Posterior vena cava (tissue), 2 donors: Measurements from ENCODE around the gene KRT20. TPM values are rescaled to one million over a fixed set of nuclear protein-coding genes. Genes with fewer than 3 reads are reported as not detected.
"Not testable (repeated sequence)": the region's sequence is repeated elsewhere in the genome, so short reads cannot be mapped to it uniquely, and the experiment has no call there.

Experiments used
- DNase-seq: peaks from one replicate; pipeline ENCODE4 v3.0.0-alpha.2; 2020; ENCODE audit warnings: low spot score
- intact Hi-C, 2 donors: fragments of 100-400 bp; cut with DNase I; formaldehyde crosslinking; loops; one replicate each; pipeline versions ENCODE4 v1.14.1 to v1.14.2; 2022 to 2023
- long read RNA-seq, 2 donors: library from polyadenylated mRNA; unstranded; transcript quantifications; one replicate each; pipeline ENCODE4 v2.0.0, GENCODE V29; 2020 to 2021
- total RNA-seq, 2 donors: library from RNA; stranded (reverse); fragmentation: NEBNext Ultra II Directional; extraction: Animal tissue kit (Norgen Biotek cat#: 25700); gene quantifications; one replicate each; pipeline ENCODE4 v1.2.1, GENCODE V29; 2021
- donor health status: DM: yes; HTN: yes; CAD: no.
- donor health status: DM: yes; HTN: yes; CAD: no.

The KRT20 gene, protein sequence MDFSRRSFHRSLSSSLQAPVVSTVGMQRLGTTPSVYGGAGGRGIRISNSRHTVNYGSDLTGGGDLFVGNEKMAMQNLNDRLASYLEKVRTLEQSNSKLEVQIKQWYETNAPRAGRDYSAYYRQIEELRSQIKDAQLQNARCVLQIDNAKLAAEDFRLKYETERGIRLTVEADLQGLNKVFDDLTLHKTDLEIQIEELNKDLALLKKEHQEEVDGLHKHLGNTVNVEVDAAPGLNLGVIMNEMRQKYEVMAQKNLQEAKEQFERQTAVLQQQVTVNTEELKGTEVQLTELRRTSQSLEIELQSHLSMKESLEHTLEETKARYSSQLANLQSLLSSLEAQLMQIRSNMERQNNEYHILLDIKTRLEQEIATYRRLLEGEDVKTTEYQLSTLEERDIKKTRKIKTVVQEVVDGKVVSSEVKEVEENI
- not detected for total RNA-seq
- long read RNA-seq, donor 1: 0 reads
- long read RNA-seq, donor 2: 0 reads

DNA sequence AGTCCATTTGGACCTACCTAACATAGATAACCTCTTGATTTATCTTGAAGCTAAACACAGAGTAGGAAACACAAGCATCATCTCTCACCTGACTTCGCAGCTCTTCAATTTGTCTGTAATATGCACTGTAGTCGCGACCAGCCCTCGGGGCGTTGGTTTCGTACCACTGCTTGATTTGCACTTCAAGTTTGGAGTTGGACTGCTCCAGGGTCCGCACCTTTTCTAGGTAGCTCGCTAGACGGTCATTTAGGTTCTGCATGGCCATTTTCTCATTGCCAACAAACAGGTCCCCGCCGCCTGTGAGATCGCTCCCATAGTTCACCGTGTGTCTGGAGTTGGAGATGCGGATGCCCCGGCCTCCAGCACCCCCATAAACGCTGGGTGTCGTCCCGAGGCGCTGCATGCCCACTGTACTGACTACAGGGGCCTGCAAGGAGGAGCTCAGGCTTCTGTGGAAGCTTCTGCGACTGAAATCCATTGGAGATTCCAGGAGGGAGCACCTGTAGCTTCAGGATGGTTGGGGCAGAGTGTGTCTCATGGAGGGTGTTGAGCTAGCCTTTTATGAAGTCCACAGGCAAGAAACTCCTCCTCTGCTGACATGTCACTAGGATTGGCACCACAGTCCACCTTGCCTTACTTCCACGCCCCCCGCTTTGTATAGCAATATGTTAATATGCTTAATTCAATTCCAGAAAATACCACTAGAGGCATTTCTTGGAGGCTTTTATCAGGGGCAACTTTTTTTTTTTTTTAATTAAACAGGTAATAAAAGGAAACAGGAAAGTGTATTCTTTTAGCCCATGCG, at the start of gene KRT20:
KRT20 (minus strand) TSS at position 535 of the 805 bp plus-strand sequence; CDS start at position 478, 57 bp downstream.
- no peak for DNase-seq
- intact Hi-C loops: no loop called here

DNA sequence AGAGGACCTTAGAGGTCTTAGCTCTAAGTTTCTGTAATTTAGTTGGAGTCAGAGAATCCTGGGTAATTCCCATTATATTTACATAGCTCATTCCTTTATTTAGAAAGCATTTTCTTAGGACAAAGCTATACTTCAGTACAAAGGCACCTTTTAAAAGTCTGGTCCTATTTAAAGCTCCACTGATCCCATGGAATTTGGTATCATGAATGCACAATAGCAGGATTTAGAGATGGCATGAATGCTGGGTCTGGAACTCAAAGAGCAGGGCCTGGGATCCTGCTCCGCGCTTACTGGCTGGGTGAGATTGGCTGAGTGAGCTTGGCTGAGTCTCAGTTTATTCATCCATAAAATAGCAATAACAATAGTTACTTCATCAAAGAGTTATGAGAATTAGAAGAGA, 47.6 kb upstream of the KRT20 start:
- no peak for DNase-seq
- intact Hi-C loops: no loop called here

DNA sequence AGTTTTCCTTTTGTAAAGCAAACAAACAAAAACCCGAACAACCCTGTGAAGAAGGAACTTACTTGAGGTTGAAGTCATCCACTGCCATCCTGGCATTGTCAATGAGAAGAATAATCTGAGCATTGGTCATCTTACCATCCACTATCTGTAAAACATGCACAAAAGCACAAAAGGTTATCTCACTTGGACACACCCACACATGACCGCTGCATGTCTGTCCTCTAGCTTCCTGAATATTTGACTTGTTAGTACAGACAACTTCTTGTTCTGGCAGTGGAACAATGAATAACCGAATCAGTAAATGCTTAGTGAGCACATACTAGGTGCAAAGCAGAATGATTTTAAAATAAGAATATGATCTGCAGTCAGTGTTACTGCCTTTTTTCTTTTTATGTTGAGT, 46.3 kb upstream of the KRT20 start:
- intact Hi-C loops: no loop called here
- no peak for DNase-seq

DNA sequence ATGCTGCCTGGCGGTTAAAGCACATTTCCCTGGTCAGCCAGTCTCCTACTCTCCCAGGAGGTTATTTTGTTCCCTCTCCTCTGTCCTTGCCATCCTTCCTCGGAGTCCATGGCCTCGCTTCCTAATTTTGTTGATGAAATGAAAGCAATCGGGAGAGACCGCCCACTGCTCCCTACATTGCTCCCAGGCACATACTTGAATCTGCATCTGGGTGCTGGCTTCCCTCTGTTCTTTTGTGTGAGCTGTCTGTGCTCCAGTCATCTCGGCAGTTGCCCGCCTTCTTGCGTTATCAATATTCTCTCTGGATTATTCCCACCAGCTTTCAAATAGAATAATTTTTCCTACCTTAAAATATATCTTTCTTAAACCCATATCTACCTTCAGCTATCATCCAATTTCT, 41.3 kb upstream of the KRT20 start:
- intact Hi-C loops: no loop called here
- no peak for DNase-seq

DNA sequence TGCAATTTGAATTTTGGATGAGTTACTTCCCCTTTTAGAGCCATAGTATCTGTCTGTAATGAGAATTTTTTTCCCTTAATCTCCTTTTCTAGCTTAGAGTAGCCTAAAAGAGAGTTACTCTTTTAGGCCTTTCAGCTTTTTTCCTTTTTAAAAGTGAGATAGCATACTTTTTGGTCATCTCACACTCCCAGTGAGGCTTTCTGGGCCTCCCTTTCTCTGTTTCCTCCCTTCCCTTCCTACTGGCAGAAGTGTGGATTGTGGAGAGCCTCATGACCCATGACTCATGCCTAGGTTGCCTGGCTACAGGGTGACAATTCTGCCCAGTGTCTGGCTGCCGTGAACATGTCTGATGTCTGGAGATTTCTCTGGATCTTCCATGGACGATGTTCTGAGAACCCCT, 37.2 kb upstream of the KRT20 start:
- peak; percentile 83 for DNase-seq
- intact Hi-C loops: no loop called here

DNA sequence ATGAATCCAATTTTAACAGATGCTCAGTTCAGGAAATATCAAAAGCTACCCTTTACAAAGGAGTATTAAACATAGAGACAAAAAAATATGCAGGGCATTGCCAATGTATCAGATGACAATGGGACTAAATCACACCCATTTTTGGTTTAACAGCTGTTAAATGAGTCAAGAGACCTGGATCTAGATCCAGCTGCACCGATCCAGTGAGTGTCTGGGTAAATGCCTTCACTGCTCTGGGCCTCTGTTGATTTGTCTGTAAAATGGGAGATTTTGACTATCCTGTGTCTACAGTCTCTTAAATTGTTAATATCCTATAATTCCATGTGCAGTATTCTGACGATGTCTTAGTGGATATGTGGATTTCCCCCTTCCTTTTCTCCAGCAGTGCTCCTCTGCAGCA, 36.0 kb upstream of the KRT20 start:
- no peak for DNase-seq
- intact Hi-C loops: no loop called here

DNA sequence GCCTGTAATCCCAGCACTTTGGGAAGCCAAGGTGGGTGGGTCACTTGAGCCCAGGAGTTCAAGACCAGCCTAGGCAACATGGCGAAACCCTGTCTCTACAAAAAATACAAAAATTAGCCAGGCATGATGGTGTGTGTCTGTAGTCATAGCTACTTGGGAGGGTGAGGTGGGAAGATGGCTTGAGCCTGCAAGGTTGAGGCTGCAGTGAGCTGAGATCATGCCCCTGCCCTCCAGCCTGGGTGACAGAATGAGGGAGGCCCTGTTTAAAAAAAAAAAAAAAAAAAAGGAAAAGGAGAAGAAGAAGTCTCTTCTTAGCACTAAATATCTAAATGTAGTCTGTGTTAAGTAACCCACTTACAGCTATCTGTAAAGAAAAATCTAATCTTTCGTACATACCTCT, 32.1 kb upstream of the KRT20 start:
- DNase-seq, intact Hi-C loops: not testable (repeated sequence)

DNA sequence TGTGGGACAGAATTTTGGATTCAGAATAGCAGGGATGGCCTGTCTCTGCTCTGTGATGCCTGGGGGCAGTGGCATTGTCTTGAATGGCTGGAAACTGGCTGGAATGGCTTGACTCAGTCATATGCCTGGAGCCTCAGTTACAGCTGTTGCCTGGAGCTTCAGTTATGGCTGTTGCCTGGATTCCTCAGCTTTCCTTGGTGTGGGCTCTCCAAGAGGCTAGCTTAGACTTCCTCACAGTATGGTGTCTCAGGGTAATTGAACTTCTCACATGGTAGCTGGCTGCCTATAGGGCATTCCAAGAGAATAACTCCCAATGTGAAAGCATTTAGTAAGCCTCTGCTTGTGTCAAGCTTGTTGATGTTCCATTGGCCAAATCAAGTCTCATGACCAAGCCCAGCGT, 31.3 kb upstream of the KRT20 start:
- intact Hi-C loops: no loop called here
- DNase-seq: no peak

DNA sequence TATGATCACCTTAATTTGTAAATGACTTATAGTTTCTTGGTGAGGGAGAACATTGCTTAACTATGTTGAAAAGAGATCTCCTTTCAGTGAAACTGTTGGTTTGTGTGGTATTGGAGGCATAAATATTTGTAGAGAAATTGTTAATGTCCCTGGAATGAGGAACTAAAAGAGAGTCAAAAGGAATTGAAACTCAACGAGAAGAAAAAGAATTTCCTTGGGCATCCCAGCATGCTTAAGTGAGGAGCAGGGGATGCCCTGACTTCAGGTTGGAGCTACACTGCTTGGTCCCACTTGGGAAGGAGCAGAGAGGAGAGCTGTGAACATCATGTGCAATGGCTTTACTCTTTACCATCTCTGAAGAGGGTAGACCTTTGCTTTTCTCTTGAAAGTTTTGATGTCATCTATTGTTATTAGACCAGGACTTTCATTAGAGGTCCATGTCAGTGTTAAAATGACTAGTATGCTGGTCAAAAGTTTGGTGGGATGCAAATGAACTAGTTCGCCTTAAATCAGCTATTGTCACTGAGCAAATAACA, 30.7 kb upstream of the KRT20 start:
- intact Hi-C loops: no loop called here
- DNase-seq: no peak

DNA sequence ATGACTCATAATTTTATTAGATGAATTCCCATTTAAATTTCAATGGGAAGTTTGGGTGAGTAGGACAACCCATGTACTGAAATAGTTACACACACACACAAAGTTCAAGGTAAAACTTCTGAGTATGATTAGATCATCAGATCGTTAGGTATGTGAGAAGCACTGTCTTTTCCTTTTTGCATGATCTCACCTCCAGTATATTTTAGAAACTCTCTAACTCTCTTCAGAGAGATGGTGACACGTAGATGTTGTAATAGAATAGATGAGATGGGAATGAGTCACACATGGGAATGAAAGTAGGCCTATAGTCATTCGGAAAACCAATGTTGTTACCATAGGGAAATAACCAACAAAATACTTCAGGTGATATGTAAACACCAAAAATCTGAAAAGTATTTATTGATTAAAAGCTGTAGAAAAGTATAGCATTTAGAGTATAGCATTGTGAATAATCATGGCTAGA, 30.2 kb upstream of the KRT20 start:
- intact Hi-C loops: no loop called here
- DNase-seq: no peak

DNA sequence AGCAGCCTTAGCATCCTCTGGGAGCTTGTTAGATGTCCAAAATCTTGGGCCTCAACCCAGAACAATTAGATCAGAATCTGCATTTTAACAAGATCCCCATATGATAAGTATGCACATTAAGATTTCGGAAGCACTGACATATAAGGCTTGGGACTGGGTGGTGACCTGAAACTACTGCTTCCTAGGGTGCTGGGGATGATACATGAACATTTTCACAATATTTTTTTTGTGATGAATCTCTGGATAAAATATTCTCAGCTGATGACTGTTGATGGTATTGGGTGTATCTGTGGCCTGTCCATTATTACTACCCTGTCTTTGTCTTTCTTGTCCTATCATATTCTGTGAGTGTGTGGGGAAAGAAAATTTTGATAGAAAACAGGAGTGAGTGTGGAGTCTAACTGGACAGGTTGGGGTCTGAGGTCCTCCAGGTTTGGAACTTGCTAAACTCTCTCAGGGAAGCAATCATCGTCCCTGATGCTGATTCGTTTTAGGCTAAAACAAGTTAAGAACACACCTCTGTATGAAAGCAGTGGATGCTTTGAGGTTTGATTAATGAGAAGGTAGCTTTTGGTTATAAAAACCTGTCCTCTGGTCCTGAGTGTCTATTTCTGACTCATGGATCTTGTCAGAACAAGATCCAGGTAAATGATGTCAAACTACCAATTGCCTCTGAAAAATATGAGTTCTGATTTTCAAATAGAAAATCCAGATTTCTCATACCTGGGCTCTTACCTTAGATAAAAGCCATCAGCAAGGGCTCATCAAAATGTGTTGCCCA, 29.2 kb upstream of the KRT20 start:
- no peak for DNase-seq
- intact Hi-C loops: no loop called here

DNA sequence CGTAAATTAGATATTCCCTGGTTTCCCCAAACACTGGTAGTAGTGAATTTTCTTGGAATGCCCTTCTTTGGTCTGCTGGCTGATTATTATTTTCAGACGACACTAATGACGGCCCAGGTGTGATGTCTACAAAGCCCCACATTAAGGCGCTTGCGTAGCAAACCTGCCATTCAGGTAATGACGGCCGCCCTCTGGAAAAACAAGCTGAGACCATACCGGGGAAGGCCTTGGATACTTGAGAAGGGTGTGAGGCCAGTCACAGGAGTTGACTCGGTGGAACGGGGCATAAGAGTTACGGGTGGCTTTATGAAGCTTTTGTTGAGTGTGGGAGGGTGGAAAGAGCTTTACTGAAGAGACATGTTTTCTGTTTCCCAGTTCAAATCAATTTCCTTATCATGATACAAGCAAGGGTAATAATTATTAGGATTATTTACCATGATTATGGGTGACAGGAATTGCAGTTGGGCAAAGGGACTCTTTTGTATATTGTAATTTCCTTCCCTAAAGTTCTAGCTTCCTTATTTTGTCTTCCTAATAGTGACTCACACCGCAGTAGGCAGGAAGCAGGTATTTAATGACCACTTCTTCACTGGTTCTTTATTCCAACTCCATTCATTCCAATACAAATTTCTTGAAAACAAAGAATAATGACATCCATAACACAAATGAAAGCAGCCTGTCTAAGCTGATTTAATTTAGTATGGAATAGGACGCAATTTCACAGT, 27.6 kb upstream of the KRT20 start:
- intact Hi-C loops: no loop called here
- no peak for DNase-seq

DNA sequence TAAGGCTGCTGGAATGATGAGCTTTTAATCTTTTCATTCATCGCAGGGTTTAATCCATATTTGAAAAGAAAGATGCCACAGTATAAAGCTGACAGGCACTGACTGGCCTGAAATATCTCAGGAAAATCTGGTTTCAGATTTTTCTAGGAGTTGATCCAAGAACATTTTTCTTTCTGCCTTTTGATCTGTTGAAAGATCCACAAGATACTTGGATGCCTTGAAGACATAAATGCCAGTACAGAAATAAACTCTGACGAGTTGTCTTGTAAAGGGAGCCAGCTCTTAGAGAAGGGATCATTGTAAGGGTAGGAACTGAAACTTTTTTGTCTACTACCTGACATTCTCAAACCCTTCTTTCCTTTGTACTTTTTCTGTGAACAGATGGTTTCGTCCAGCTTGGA, 25.4 kb upstream of the KRT20 start:
- no peak for DNase-seq
- intact Hi-C loops: no loop called here

DNA sequence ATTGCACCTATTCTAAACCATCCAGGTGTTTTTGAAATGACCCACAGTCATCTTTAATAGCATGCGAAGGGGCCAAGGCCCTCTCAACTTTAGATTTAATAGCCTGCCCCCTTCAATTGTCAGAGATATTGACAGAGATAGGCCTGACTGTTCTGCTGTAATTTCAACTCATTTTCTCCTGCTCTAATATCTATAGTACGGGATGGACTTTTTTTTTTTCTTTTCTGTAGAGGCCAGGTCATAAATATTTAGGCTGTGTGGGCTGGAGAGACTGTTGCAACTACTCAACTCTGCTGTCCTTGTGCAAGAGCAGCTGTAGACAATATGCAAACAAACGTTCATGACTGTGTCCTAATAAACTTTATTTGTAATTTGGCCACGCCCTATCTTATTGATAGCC, 24.7 kb upstream of the KRT20 start:
- intact Hi-C loops: loop anchor here (5.0 to 10.0 kb wide), 5 partner anchors 415 to 755 kb away; no protein-coding TSS in a partner anchor

DNA sequence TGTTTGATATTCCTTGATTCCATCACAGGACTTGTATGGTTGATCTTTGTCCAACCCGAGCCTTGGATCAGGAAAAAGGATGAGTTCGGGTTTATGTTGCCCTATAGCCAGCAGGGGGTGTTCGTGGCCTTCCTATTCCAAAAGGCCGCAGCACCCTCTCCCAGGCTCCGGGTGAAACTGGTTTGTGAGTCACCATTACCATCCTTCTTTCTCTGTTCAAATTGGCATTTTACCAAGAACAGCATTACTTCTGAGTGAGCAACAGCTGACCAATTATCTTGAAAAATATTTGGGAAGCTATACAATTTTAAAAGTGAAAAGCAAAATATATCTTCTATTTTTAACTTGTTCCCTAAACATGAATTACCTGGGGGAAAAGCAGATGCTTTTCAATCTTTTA, 24.3 kb upstream of the KRT20 start:
- peak; percentile 92 for DNase-seq
- intact Hi-C loops: loop anchor here (5.0 to 10.0 kb wide), 5 partner anchors 415 to 755 kb away; no protein-coding TSS in a partner anchor

More for the DNA sequence above, 24.7 kb upstream of the KRT20 start:
- DNase-seq: no peak

DNA sequence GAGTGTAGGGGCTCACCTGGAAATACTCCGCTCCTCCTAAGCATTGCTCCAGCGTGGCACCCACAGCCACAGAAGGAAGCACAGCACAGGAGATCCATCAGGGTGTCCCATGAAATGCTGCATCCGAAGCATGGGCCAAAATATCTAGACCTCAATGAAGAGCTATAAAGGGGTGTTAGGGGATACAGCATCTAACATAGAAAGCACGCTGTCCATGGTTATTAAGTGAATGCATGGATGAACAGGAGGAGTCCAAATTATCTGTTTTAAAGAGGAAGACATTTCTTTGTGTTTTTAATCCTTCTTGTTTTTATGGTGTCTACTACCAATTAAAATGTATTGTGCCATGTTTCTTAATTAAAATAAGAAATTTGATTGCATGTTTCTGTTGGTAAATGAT, 21.6 kb upstream of the KRT20 start:
- intact Hi-C loops: loop anchor here (5.0 to 10.0 kb wide), 5 partner anchors 418 to 758 kb away; no protein-coding TSS in a partner anchor
- DNase-seq: no peak

DNA sequence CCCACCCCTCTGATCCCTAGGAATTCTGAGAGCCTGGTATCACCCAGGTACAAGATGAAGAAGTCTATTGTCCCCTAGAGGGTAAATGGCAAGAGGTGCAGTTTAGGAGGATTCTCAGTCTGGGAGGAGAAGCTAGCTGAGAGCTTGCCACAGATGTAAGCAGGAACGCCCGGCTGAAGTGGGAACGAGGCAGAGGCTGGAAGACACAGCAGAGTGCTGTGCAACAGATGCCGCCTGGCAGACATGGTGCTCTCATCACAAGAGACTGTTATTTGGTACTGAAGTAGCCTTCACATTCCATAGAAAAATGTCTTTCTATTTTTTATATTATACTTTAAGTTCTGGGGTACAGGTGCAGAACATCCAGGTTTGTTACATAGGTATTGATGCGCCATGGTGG, 20.3 kb upstream of the KRT20 start:
- DNase-seq: no peak
- intact Hi-C loops: loop anchor here (5.0 to 10.0 kb wide), 5 partner anchors 419 to 759 kb away; no protein-coding TSS in a partner anchor

DNA sequence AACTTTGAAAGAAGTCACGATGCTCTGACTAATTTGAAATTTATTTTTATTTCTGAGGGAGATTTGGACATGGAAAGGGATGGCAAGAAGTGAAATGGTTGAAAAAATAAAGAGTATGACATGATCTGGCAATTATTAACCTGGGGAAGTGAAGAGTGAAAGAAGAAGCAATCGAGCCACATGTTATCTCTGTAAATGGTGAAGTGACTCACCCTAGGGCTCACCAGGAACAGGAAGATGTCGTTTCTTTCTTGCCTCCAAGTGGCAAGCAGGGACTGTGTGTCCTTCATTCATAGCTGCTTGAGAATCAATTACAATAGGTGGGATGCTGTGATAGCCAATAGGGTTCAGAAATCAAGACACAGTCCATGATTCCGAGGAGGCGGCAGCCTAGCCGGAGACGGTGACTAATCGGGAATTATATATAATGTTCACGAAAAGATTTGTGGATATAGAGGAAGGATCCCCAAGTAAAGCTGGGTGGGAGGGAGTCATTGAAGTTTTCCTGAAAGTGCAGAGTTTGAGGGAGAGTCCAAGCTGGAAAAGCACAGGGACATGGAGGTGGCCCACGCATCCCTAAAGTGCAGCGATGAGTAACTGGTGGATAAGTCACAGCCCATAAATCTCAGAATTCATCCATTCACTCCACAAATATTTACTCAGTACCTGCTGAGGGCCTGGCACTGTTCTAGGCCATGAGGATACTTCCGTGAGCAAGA, 18.2 kb upstream of the KRT20 start:
- intact Hi-C loops: loop anchor here (10.0 kb wide), 3 partner anchors 422 to 762 kb away; no protein-coding TSS in a partner anchor

More for the DNA sequence above, 18.2 kb upstream of the KRT20 start:
- DNase-seq: no peak
